RWPE2 (cell line): ENCODE results near the gene TGM5.
A peak's percentile ranks its signal among the peaks of the same experiment; 100 is the strongest.

Experiments used
- ATAC-seq: fragments of 200-7000 bp; cut with Tn5 transposase; 3 replicates; pipeline ENCODE4 v1.9.1; 2021; ENCODE audit warnings: low read depth
- DNase-seq: peaks from one replicate; pipeline ENCODE4 v3.0.0-alpha.2; 2020; ENCODE audit warnings: low spot score
- H3K27ac ChIP-seq: fragments of 450-650 bp; 2 replicates; pipeline ENCODE4 v1.5.1; 2017; ENCODE audit warnings: mild to moderate bottlenecking; ENCODE audit not compliant: poor library complexity, severe bottlenecking
- H3K27me3 ChIP-seq: fragments of 250-450 bp; sonication (Bioruptor Pico); 2 replicates; pipeline ENCODE4 v1.5.1; 2021; ENCODE audit warnings: mild to moderate bottlenecking, moderate library complexity; ENCODE audit not compliant: insufficient read depth, poor library complexity, severe bottlenecking
- H3K36me3 ChIP-seq: fragments of 250-450 bp; sonication (Bioruptor Pico); 2 replicates; pipeline ENCODE4 v1.5.1; 2020; ENCODE audit warnings: low read depth, mild to moderate bottlenecking, moderate library complexity
- H3K4me1 ChIP-seq: fragments of 250-450 bp; sonication (Bioruptor Pico); 2 replicates; pipeline ENCODE4 v1.5.1; 2021; ENCODE audit warnings: mild to moderate bottlenecking, moderate library complexity; ENCODE audit not compliant: insufficient read depth, poor library complexity, severe bottlenecking
- H3K4me3 ChIP-seq: fragments of 250-450 bp; sonication (Bioruptor Pico); 2 replicates; pipeline ENCODE4 v1.5.1; 2021; ENCODE audit warnings: mild to moderate bottlenecking, moderate library complexity; ENCODE audit not compliant: severe bottlenecking
- H3K9me3 ChIP-seq: fragments of 250-450 bp; sonication (Bioruptor Pico); 2 replicates; pipeline ENCODE4 v1.5.1; 2021; ENCODE audit warnings: mild to moderate bottlenecking, moderate library complexity; ENCODE audit not compliant: severe bottlenecking
- TF ChIP-seq, protein P1 (sequence below): fragments of 450-650 bp; IDR thresholded peaks from one replicate; pipeline ENCODE4 v1.5.1; 2017; ENCODE audit warnings: mild to moderate bottlenecking, moderate library complexity; ENCODE audit not compliant: poor library complexity, severe bottlenecking

TGM5 gene

DNA sequence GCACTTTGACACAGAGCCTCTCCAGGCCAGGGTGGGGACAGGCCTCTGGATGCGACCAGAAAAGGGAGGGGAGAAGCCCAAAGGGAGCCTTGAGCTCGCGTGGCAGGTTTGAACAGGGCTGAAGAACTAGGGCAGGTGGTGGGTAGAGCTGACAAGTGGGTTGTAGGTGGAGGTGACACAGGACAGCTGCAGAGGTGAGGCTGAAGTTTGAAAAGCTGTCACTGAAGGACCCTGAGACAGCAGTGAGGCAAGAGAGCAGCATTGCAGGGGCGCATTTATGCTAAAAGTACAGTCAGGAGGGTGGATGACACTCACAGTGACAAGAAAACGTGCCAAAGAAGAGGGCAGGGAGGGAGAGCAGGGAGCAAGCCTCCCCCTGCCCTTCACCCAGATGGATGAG is 24.1 kb downstream of the TGM5 start:
- Histone ChIP-seq H3K27ac (no peak overlapping the region), H3K27me3 (no peaks in the 10 kb centered on the region), H3K36me3 (no peaks in the 10 kb centered on the region), H3K4me1 (no peaks in the 10 kb centered on the region), H3K4me3 (no peak overlapping the region), H3K9me3 (no peaks in the 10 kb centered on the region)
- DNase-seq (no peak), ATAC-seq (no peak)
- TF ChIP-seq, protein P1, sequence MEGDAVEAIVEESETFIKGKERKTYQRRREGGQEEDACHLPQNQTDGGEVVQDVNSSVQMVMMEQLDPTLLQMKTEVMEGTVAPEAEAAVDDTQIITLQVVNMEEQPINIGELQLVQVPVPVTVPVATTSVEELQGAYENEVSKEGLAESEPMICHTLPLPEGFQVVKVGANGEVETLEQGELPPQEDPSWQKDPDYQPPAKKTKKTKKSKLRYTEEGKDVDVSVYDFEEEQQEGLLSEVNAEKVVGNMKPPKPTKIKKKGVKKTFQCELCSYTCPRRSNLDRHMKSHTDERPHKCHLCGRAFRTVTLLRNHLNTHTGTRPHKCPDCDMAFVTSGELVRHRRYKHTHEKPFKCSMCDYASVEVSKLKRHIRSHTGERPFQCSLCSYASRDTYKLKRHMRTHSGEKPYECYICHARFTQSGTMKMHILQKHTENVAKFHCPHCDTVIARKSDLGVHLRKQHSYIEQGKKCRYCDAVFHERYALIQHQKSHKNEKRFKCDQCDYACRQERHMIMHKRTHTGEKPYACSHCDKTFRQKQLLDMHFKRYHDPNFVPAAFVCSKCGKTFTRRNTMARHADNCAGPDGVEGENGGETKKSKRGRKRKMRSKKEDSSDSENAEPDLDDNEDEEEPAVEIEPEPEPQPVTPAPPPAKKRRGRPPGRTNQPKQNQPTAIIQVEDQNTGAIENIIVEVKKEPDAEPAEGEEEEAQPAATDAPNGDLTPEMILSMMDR = no peak

DNA sequence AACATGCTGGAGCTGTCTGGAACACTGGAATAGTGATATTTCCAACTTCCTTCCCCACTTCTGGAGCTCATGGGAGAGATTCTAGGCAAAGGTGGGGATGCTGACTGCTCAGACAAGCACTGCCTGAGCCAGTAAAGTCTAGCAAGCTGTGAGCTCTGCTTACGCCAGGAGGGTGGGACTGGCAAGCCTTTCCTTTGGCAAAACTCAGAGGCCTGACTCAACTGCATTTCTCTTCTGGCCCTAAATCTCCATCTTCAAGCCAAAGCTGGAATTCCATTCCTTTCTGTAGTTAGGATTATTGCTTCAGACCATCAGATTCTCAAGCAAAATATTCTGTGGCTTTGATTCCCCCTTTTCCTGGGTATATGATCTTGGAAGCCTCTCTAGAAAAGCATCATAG is 25.6 kb downstream of the TGM5 start:
- Histone ChIP-seq H3K36me3 (no peaks in the 10 kb centered on the region), H3K4me1 (no peaks in the 10 kb centered on the region), H3K4me3 (no peak overlapping the region), H3K27me3 (no peaks in the 10 kb centered on the region), H3K9me3 (no peaks in the 10 kb centered on the region), H3K27ac (no peak overlapping the region)
- DNase-seq = no peak
- TF ChIP-seq, protein P1 = no peak
- no peak for ATAC-seq

DNA sequence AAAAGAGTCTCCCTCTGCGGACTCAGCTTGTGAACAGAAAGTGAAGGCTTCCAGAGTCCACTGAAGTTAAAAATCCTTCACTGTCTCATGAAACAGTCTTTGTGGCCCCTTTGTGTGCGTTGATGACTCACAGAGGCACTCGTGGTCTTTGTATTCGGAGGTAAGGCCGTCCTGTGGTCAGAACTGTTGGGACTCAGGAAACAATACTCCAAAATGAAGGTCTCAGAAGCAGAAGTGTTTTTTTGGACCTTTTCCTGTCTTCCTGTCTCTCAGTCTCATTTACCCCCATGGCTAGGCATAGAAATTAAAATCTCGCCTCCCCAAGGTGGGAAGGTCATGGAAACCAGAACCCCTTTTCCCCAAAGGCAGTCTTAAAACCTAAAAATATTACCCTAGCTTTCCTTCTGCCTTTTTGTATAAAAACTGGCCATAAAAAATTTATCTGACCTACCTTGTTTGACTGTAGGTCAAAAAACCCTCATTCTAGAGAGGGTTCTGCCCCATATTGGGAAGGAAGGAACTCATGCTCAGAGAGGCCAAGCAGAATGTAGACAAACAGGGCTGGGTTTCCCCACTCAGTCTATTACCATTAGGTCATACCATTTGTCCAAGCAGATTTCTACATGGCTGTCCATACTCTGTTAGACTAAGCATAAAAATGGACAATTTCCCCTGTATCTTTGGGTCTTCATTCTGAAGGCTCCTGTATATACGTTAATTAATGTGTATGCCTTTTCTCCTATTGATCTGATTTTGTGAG is 26.8 kb downstream of the TGM5 start:
- H3K9me3 ChIP-seq = no peaks in the 10 kb centered on the region
- no peaks in the 10 kb centered on the region for H3K36me3 ChIP-seq
- H3K4me3 ChIP-seq = no peak overlapping the region
- no peaks in the 10 kb centered on the region for H3K27me3 ChIP-seq
- DNase-seq (no peak), ATAC-seq (no peak)
- H3K27ac ChIP-seq = no peak overlapping the region
- TF ChIP-seq, protein P1 = no peak
- no peaks in the 10 kb centered on the region for H3K4me1 ChIP-seq

DNA sequence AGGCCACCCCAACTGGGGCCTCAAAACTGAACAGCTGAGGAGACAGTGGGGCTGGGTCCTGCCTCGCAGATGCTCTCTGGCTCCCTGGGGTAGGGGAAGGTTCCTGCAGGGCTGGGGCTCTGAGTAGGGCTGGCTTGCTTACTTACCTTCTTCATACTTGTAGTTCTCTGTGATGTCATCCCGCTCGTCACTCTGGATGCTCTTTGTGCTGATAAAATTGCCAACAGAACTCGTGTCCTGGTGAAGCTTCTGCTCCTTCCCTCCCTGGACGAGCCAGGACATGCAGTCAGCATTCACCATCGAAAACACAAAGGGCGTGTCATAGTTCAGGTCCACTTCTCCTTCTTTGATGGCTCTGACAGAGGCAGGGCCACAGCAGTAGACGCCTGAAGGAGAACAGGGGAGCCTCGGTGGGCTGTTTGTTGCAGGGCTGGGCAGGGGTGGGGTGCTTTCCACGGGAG is 28.0 kb downstream of the TGM5 start:
- Histone ChIP-seq H3K27ac (no peak overlapping the region), H3K4me3 (no peak overlapping the region), H3K36me3 (no peaks in the 10 kb centered on the region), H3K9me3 (no peaks in the 10 kb centered on the region), H3K27me3 (no peaks in the 10 kb centered on the region), H3K4me1 (no peaks in the 10 kb centered on the region)
- TF ChIP-seq, protein P1 = no peak
- DNase-seq (no peak), ATAC-seq (peak; percentile 56)

DNA sequence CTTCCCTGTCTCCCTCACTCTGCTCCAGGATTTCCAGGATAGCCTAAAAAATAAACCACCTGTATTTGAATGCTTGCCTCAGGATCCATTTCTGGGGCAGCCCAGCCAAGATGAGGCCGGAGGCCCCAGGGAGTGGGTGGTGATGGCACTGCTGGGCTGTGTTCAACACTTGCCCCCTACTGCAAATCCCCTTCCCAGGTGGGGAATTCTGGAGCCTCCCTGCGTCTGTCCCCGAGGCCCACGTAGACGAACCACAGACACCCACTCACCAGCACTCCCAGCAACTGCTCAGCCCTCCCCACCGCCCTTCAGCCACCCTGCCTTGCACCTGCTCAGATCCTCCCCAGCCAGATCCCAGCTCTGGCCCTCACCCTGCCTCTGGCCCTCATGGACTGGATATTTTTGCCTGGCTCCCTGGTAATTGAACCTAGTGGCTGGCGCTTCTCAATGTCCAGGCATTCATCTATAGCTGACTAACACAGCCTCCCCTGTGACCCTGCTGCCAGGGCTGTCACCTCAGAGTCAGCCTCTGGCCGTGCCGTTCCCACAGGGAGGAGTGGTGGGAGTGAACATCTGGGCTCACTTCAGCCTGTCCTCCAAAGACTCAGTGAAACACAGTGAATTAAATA is 28.8 kb downstream of the TGM5 start:
- DNase-seq (no peak), ATAC-seq (no peak)
- Histone ChIP-seq H3K4me1 (no peaks in the 10 kb centered on the region), H3K27me3 (no peaks in the 10 kb centered on the region), H3K9me3 (no peaks in the 10 kb centered on the region), H3K27ac (no peak overlapping the region), H3K36me3 (no peaks in the 10 kb centered on the region), H3K4me3 (no peak overlapping the region)
- TF ChIP-seq, protein P1 = no peak
